HepG2 (cell line): ENCODE measurements around the gene ATG13. TPM values are rescaled to one million over a fixed set of nuclear protein-coding genes. Genes with fewer than 3 reads are reported as not detected.
A peak's percentile ranks its signal among the peaks of the same experiment; 100 is the strongest.

Source experiments
- BCL3 ChIP-seq: sonication (generic); formaldehyde crosslinking; IDR thresholded peaks from 2 replicates; pipeline ENCODE4 v1.5.1; 2020; ENCODE audit warnings: mild to moderate bottlenecking, missing genetic modification reagents, moderate library complexity
- BRCA1 ChIP-seq: sonication (generic); formaldehyde crosslinking; IDR thresholded peaks from 2 replicates; pipeline ENCODE4 v1.4.0; 2020; ENCODE audit warnings: missing genetic modification reagents
- HIC2 ChIP-seq: sonication (generic); formaldehyde crosslinking; IDR thresholded peaks from 2 replicates; pipeline ENCODE4 v1.9.0; 2022; ENCODE audit warnings: low read depth, missing genetic modification reagents
- HMG20B ChIP-seq: conservative IDR thresholded peaks from 2 replicates; pipeline ENCODE4 v1.6.1; 2016; ENCODE audit warnings: missing genetic modification reagents, missing compliant biosample characterization
- MAFG ChIP-seq: sonication (generic); formaldehyde crosslinking; IDR thresholded peaks from 2 replicates; pipeline ENCODE4 v1.5.1; 2020; ENCODE audit warnings: mild to moderate bottlenecking, missing genetic modification reagents
- MIER3 ChIP-seq: IDR thresholded peaks from 2 replicates; pipeline ENCODE4 v1.6.1; 2016; ENCODE audit warnings: missing compliant biosample characterization, borderline replicate concordance
- POGZ ChIP-seq: sonication (generic); formaldehyde crosslinking; IDR thresholded peaks from 2 replicates; pipeline ENCODE4 v1.4.0; 2020; ENCODE audit warnings: mild to moderate bottlenecking, missing genetic modification reagents
- POLR2G ChIP-seq: fragments of 200-400 bp; formaldehyde crosslinking; IDR thresholded peaks from 2 replicates; pipeline ENCODE4 v1.6.1; 2018; ENCODE audit warnings: mild to moderate bottlenecking, low read depth, low read length, moderate library complexity
- WIZ ChIP-seq: sonication (generic); formaldehyde crosslinking; IDR thresholded peaks from 2 replicates; pipeline ENCODE4 v1.5.1; 2020; ENCODE audit warnings: mild to moderate bottlenecking, missing genetic modification reagents
- ZC3H13 ChIP-seq: sonication (generic); formaldehyde crosslinking; IDR thresholded peaks from 2 replicates; pipeline ENCODE4 v1.8.1; 2023; ENCODE audit warnings: mild to moderate bottlenecking, missing genetic modification reagents, moderate library complexity
- ZNF18 ChIP-seq: sonication (generic); formaldehyde crosslinking; IDR thresholded peaks from 2 replicates; pipeline ENCODE4 v1.8.0; 2022; ENCODE audit warnings: mild to moderate bottlenecking, missing genetic modification reagents; ENCODE audit not compliant: insufficient replicate concordance
- ZNF281 ChIP-seq: sonication (generic); formaldehyde crosslinking; IDR thresholded peaks from 2 replicates; pipeline ENCODE4 v1.4.0; 2020; ENCODE audit warnings: missing genetic modification reagents, borderline replicate concordance
- ZNF362 ChIP-seq: sonication (generic); formaldehyde crosslinking; IDR thresholded peaks from 2 replicates; pipeline ENCODE4 v1.4.0; 2020; ENCODE audit warnings: missing genetic modification reagents, mild to moderate bottlenecking, borderline replicate concordance
- ZNF800 ChIP-seq: sonication (generic); formaldehyde crosslinking; IDR thresholded peaks from 2 replicates; pipeline ENCODE4 v1.4.0; 2020; ENCODE audit warnings: missing genetic modification reagents
- polyA plus RNA-seq, 8 experiments: library from polyadenylated mRNA; depleted of rRNA in 3 of 8; stranded (reverse) in 7 of 8; unstranded in 1 of 8; fragments of >200 nt; fragmentation: Illumina TruSeq in 4 of 8; extraction: Trizol in 4 of 8; gene quantifications; 2 replicates each; pipeline versions ENCODE4 v1.2.1 to v1.2.3, GENCODE V29; 2011 to 2016; ENCODE audit warnings: low read depth in 4 of 8, missing spikeins in 1 of 8, mixed read lengths in 1 of 8; ENCODE audit not compliant: insufficient read depth in 1 of 8
- total RNA-seq, 5 experiments: library from RNA; depleted of rRNA; stranded (reverse); fragments of >200 nt; fragmentation: Illumina TruSeq; extraction: Trizol; gene quantifications; 2 replicates each; pipeline ENCODE4 v1.2.3, GENCODE V29; 2016; ENCODE audit warnings: low read depth in 1 of 5

ATG13 gene
- total and polyA plus RNA-seq, 2 of the 13 experiments (the other 11 are each of a cell fraction or from before 2014, with no cell fraction given) = 55.0 to 77.3 TPM

GRCh38 chr11:46718155-46719019, 101.0 kb downstream of the ATG13 start (continued):
- TF ChIP-seq ZNF18 (CRISPR knock-in tag) (no peak), HIC2 (CRISPR knock-in tag) (peak; percentile 91), WIZ (CRISPR knock-in tag) (no peak), POGZ (peak; percentile 81), POLR2G (0 out of 2 replicates have a peak, but pooled peaks have one; percentile 49), ZNF800 (CRISPR knock-in tag) (0 out of 2 replicates have a peak, but pooled peaks have one; percentile 48), BCL3 (CRISPR knock-in tag) (peak; percentile 75), ZNF362 (CRISPR knock-in tag) (peak; percentile 43; the same call in 1 of the 2 replicates), ZNF281 (CRISPR knock-in tag) (peak; percentile 99), MAFG (CRISPR knock-in tag) (no peak), HMG20B (CRISPR knock-in tag) (peak; percentile 92), BRCA1 (CRISPR knock-in tag) (peak; percentile 60; the same call in 1 of the 2 replicates), MIER3 (CRISPR knock-in tag) (peak; percentile 90; the same call in 1 of the 2 replicates), ZC3H13 (peak; percentile 75; the same call in 1 of the 2 replicates)
